Measurements from ENCODE around the gene PDLIM1.

DNA sequence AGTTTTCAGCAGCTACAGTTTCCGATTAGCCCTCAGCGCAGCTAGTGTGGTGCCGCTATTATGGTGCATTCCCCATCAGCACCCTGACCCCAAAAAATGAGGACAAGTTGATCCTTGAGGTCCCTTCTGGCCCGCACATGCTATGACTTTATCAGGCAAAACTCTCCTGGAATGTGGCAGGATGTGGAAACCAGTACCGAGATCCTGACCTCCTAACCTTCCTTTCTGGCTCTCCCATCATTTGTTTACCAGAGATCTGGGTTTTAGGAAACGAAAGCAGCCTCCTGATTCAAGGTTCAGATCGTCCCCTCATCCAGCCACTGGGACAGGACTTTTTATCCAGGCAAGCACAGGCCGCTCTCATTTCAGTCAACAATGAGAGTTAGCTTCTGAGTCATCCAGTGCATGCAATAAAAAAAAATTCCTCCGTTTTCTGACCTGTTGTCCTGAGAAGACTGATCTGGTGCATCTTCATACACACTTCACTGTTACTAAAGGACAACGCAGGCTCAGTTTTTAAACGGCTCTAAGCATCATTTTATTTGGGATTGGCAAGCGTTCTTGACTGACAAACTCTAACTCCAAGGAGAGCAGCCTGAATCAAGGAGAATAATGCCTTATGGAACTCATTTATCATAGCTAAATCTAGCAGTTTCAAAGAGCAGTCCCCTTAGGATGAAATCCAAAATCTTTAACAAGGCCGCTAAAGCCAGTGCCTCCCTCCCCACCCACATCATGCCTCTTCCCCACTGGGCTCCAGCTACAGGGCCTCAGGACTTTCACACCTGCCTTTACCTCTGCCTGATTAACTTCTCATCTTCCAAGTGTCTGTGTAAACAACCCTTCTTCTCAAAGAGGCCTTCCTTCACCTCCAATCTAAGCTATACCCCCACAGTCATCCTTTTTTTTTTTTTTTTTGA lies 17.1 kb downstream of the PDLIM1 start:
- TF ChIP-seq, protein P1, sequence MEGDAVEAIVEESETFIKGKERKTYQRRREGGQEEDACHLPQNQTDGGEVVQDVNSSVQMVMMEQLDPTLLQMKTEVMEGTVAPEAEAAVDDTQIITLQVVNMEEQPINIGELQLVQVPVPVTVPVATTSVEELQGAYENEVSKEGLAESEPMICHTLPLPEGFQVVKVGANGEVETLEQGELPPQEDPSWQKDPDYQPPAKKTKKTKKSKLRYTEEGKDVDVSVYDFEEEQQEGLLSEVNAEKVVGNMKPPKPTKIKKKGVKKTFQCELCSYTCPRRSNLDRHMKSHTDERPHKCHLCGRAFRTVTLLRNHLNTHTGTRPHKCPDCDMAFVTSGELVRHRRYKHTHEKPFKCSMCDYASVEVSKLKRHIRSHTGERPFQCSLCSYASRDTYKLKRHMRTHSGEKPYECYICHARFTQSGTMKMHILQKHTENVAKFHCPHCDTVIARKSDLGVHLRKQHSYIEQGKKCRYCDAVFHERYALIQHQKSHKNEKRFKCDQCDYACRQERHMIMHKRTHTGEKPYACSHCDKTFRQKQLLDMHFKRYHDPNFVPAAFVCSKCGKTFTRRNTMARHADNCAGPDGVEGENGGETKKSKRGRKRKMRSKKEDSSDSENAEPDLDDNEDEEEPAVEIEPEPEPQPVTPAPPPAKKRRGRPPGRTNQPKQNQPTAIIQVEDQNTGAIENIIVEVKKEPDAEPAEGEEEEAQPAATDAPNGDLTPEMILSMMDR (IDR thresholded peaks at IDR 0.05), result peak in 1 of 4 donors; percentile 7
- TF ChIP-seq POLR2A (IDR thresholded peaks at IDR 0.05), result peak; percentile 25
